HepG2 (cell line): ENCODE data around the gene ZBTB22. TPM values are rescaled to one million over a fixed set of nuclear protein-coding genes. Genes with fewer than 3 reads are reported as not detected.

ENCODE experiments used
- AFF4 ChIP-seq: sonication (generic); formaldehyde crosslinking; IDR thresholded peaks from 2 replicates; pipeline ENCODE4 v1.4.0; 2020; ENCODE audit warnings: missing genetic modification reagents
- ARID5B ChIP-seq: IDR thresholded peaks from 2 replicates; pipeline ENCODE4 v1.4.0; 2020; ENCODE audit warnings: mild to moderate bottlenecking, missing genetic modification reagents
- ATRX ChIP-seq: sonication (generic); formaldehyde crosslinking; IDR thresholded peaks from 2 replicates; pipeline ENCODE4 v1.4.0; 2020; ENCODE audit warnings: missing genetic modification reagents, borderline replicate concordance
- HOXA3 ChIP-seq: sonication (generic); formaldehyde crosslinking; IDR thresholded peaks from 2 replicates; pipeline ENCODE4 v1.5.0; 2020; ENCODE audit warnings: missing genetic modification reagents
- POGZ ChIP-seq: sonication (generic); formaldehyde crosslinking; IDR thresholded peaks from 2 replicates; pipeline ENCODE4 v1.4.0; 2020; ENCODE audit warnings: mild to moderate bottlenecking, missing genetic modification reagents
- SNAI1 ChIP-seq: sonication (generic); formaldehyde crosslinking; IDR thresholded peaks from 2 replicates; pipeline ENCODE4 v1.5.0; 2020; ENCODE audit warnings: mild to moderate bottlenecking, missing genetic modification reagents, borderline replicate concordance
- TOE1 ChIP-seq: sonication (generic); formaldehyde crosslinking; IDR thresholded peaks from 2 replicates; pipeline ENCODE4 v1.4.0; 2020; ENCODE audit warnings: mild to moderate bottlenecking, missing genetic modification reagents
- ZNF574 ChIP-seq: sonication (generic); formaldehyde crosslinking; IDR thresholded peaks from 2 replicates; pipeline ENCODE4 v1.4.0; 2020; ENCODE audit warnings: missing genetic modification reagents
- ZNF83 ChIP-seq: sonication (generic); formaldehyde crosslinking; IDR thresholded peaks from 2 replicates; pipeline ENCODE4 v1.4.0; 2020; ENCODE audit warnings: missing genetic modification reagents, mild to moderate bottlenecking, borderline replicate concordance
- ZSCAN30 ChIP-seq: sonication (generic); formaldehyde crosslinking; IDR thresholded peaks from 2 replicates; pipeline ENCODE4 v1.5.0; 2020; ENCODE audit warnings: mild to moderate bottlenecking, missing genetic modification reagents
- polyA plus RNA-seq, 8 experiments: library from polyadenylated mRNA; depleted of rRNA in 3 of 8; stranded (reverse) in 7 of 8; unstranded in 1 of 8; fragments of >200 nt; fragmentation: Illumina TruSeq in 4 of 8; extraction: Trizol in 4 of 8; gene quantifications; 2 replicates each; pipeline versions ENCODE4 v1.2.1 to v1.2.3, GENCODE V29; 2011 to 2016; ENCODE audit warnings: low read depth in 4 of 8, missing spikeins in 1 of 8, mixed read lengths in 1 of 8; ENCODE audit not compliant: insufficient read depth in 1 of 8
- total RNA-seq, 5 experiments: library from RNA; depleted of rRNA; stranded (reverse); fragments of >200 nt; fragmentation: Illumina TruSeq; extraction: Trizol; gene quantifications; 2 replicates each; pipeline ENCODE4 v1.2.3, GENCODE V29; 2016; ENCODE audit warnings: low read depth in 1 of 5
- TF ChIP-seq, protein P1 (sequence below): IDR thresholded peaks from 2 replicates; pipeline ENCODE4 v1.6.1; 2016; ENCODE audit warnings: low read depth
- TF ChIP-seq, protein P2 (sequence below): IDR thresholded peaks from 2 replicates; pipeline ENCODE4 v1.6.1; 2016; ENCODE audit warnings: mild to moderate bottlenecking
- TF ChIP-seq, protein P3 (sequence below): sonication (generic); formaldehyde crosslinking; IDR thresholded peaks from 2 replicates; pipeline ENCODE4 v1.8.1; 2022; ENCODE audit warnings: mild to moderate bottlenecking, missing genetic modification reagents

The ZBTB22 gene
- total and polyA plus RNA-seq, 2 of the 13 experiments (the other 11 are each of a cell fraction or from before 2014, with no cell fraction given): 8.0 to 10.6 TPM

GRCh38 chr6:33299237-33299944 is 18.2 kb downstream of the ZBTB22 start (continued):
- TF ChIP-seq AFF4 (CRISPR knock-in tag) (peak; percentile 87; the same call in 1 of the 2 replicates), HOXA3 (CRISPR knock-in tag) (peak; percentile 77), ZNF574 (CRISPR knock-in tag) (peak; percentile 91), POGZ (CRISPR knock-in tag) (peak; percentile 78), ATRX (CRISPR knock-in tag) (no peak), ZNF83 (CRISPR knock-in tag) (no peak), ZSCAN30 (CRISPR knock-in tag) (peak; percentile 95), SNAI1 (CRISPR knock-in tag) (peak; percentile 96; the same call in 1 of the 2 replicates), TOE1 (no peak), ARID5B (no peak; the same call in 1 of the 2 replicates)
- TF ChIP-seq, protein P1, sequence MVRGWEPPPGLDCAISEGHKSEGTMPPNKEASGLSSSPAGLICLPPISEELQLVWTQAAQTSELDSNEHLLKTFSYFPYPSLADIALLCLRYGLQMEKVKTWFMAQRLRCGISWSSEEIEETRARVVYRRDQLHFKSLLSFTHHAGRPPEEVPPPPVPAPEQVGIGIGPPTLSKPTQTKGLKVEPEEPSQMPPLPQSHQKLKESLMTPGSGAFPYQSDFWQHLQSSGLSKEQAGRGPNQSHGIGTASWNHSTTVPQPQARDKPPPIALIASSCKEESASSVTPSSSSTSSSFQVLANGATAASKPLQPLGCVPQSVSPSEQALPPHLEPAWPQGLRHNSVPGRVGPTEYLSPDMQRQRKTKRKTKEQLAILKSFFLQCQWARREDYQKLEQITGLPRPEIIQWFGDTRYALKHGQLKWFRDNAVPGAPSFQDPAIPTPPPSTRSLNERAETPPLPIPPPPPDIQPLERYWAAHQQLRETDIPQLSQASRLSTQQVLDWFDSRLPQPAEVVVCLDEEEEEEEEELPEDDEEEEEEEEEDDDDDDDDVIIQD (CRISPR knock-in tag): peak; percentile 28; the same call in 1 of the 2 replicates
- TF ChIP-seq, protein P2, sequence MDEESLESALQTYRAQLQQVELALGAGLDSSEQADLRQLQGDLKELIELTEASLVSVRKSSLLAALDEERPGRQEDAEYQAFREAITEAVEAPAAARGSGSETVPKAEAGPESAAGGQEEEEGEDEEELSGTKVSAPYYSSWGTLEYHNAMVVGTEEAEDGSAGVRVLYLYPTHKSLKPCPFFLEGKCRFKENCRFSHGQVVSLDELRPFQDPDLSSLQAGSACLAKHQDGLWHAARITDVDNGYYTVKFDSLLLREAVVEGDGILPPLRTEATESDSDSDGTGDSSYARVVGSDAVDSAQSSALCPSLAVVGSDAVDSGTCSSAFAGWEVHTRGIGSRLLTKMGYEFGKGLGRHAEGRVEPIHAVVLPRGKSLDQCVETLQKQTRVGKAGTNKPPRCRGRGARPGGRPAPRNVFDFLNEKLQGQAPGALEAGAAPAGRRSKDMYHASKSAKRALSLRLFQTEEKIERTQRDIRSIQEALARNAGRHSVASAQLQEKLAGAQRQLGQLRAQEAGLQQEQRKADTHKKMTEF (CRISPR knock-in tag): peak; percentile 98
- TF ChIP-seq, protein P3, sequence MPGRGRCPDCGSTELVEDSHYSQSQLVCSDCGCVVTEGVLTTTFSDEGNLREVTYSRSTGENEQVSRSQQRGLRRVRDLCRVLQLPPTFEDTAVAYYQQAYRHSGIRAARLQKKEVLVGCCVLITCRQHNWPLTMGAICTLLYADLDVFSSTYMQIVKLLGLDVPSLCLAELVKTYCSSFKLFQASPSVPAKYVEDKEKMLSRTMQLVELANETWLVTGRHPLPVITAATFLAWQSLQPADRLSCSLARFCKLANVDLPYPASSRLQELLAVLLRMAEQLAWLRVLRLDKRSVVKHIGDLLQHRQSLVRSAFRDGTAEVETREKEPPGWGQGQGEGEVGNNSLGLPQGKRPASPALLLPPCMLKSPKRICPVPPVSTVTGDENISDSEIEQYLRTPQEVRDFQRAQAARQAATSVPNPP (CRISPR knock-in tag): peak; percentile 85; the same call in 1 of the 2 replicates
